Measurements from ENCODE around the gene ZNF555. TPM values are rescaled to one million over a fixed set of nuclear protein-coding genes. Genes with fewer than 3 reads are reported as not detected.

ZNF555 gene
- total and polyA plus RNA-seq, 9 donors: 4.5 to 18.0 (median 13.5) TPM

- TF ChIP-seq CTCF (IDR thresholded peaks at IDR 0.05) (no peak), POLR2A (IDR thresholded peaks at IDR 0.05) (no peak), EP300 (IDR thresholded peaks at IDR 0.05) (no peak)
- WGBS, 3 donors: 1 to 2% (median 1%) methylated on average over 21 to 36 of the region's 36 CpGs
- no peaks in the 10 kb centered on the region for H3K27me3 ChIP-seq
- DNase-seq: peak in 1 of 5 donors; percentile 39
- peak overlapping the region; percentile 82 for H3K4me3 ChIP-seq
- no peaks in the 10 kb centered on the region for H3K36me3 ChIP-seq
- peak overlapping the region; percentile 52 to 55 for H3K27ac ChIP-seq
- intact Hi-C loops (cut with DNase I): no loop called here
- H3K4me1 ChIP-seq (ENCODE audit: insufficient read depth): peaks cover 7% of the 10 kb centered on the region
- H3K9me3 ChIP-seq: no peaks in the 10 kb centered on the region
These were observed 21.1 kb upstream of the ZNF555 start for GRCh38 chr19:2820112-2820702.

GRCh38 chr19:2822846-2823245 lies 18.4 kb upstream of the ZNF555 start:
- Histone ChIP-seq H3K4me3 (no peak overlapping the region), H3K36me3 (no peaks in the 10 kb centered on the region), H3K27me3 (no peaks in the 10 kb centered on the region), H3K9me3 (no peaks in the 10 kb centered on the region), H3K27ac (no peak overlapping the region), H3K4me1 (ENCODE audit: insufficient read depth) (peaks cover 7% of the 10 kb centered on the region)
- intact Hi-C loops (cut with DNase I): no loop called here
- DNase-seq: no peak
- WGBS, 3 donors: 93 to 95% (median 95%) methylated on average over 5 of the region's 5 CpGs
- TF ChIP-seq CTCF (IDR thresholded peaks at IDR 0.05): no peak
- no peak for TF ChIP-seq EP300 (IDR thresholded peaks at IDR 0.05)
- no peak for TF ChIP-seq POLR2A (IDR thresholded peaks at IDR 0.05)

GRCh38 chr19:2823646-2824045 lies 17.6 kb upstream of the ZNF555 start:
- 73 to 89% (median 88%) methylated on average over 9 of the region's 9 CpGs for WGBS, 3 donors
- DNase-seq: no peak
- no peak for TF ChIP-seq CTCF (IDR thresholded peaks at IDR 0.05)
- no peak for TF ChIP-seq POLR2A (IDR thresholded peaks at IDR 0.05)
- no peak for TF ChIP-seq EP300 (IDR thresholded peaks at IDR 0.05)
- intact Hi-C loops (cut with DNase I): no loop called here
- H3K27me3 ChIP-seq: no peaks in the 10 kb centered on the region
- no peak overlapping the region for H3K27ac ChIP-seq
- H3K4me3 ChIP-seq: no peak overlapping the region
- no peaks in the 10 kb centered on the region for H3K36me3 ChIP-seq
- H3K4me1 ChIP-seq (ENCODE audit: insufficient read depth): peaks cover 7% of the 10 kb centered on the region
- no peaks in the 10 kb centered on the region for H3K9me3 ChIP-seq

GRCh38 chr19:2824129-2824528 lies 17.1 kb upstream of the ZNF555 start:
- intact Hi-C loops (cut with DNase I): no loop called here
- H3K9me3 ChIP-seq: no peaks in the 10 kb centered on the region
- 67 to 88% (median 86%) methylated on average over 3 to 8 of the region's 8 CpGs for WGBS, 3 donors

More at GRCh38 chr19:2824129-2824528, 17.1 kb upstream of the ZNF555 start:
- no peak for TF ChIP-seq CTCF (IDR thresholded peaks at IDR 0.05)
- TF ChIP-seq EP300 (IDR thresholded peaks at IDR 0.05): no peak
- no peak for TF ChIP-seq POLR2A (IDR thresholded peaks at IDR 0.05)
- Histone ChIP-seq H3K4me1 (ENCODE audit: insufficient read depth) (peaks cover 7% of the 10 kb centered on the region), H3K27ac (no peak overlapping the region), H3K27me3 (no peaks in the 10 kb centered on the region), H3K36me3 (no peaks in the 10 kb centered on the region), H3K4me3 (no peak overlapping the region)
- no peak for DNase-seq

Data from ovary (tissue), 9 donors.